Limb (tissue), 2 donors: ENCODE results near the gene SSTR3.
"Not testable (repeated sequence)": the region's sequence is repeated elsewhere in the genome, so short reads cannot be mapped to it uniquely, and the experiment has no call there.

Source experiments
- DNase-seq, 2 donors: peaks; one replicate each; pipeline ENCODE4 v3.0.0-alpha.2; 2016; ENCODE audit errors: extremely low spot score in 2 of 2

SSTR3 gene

DNA sequence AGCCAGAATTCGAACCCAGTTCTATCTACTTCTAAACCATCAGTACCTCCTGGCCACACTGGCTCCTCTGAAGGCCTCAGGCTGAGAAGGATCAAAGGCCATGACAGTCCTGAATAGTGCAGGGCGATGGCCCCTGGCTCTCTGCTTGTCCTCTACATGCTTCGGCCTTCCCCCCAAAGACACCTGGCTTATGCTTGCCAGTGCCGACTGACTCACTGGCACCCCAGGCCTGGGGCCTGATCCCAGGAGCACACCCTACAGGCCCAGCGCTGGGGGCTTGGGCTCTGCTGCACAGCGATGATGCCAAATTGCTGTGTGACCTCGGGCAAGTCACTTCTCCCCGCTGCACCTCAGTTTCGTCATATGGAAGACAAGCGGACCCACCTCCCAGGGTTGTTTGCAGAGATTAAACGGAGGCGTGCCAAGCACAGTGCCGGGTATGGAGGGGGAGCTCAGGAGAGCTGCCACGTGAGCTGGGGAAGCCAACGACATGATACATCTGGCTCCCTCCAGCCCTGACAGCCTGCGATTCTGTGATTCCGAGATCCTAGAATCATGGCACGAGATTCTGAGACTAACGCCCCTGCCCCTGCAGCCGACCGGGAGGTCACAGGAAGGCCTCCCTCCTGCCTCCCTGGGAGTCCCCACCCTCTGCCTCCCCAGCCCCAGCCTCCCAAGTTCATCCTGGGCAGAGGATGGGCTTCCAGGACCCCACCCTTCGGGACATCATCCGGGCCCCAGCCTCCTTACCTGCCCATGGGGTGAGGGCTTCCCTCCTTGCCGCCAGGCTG lies 1.0 kb downstream of the SSTR3 start:
- DNase-seq: no peak

GRCh38 chr22:37210041-37210803 lies 2.1 kb downstream of the SSTR3 start:
- no peak for DNase-seq

GRCh38 chr22:37209140-37209845 lies 3.0 kb downstream of the SSTR3 start:
- DNase-seq: no peak

GRCh38 chr22:37208401-37209139 lies 3.7 kb downstream of the SSTR3 start:
- no peak for DNase-seq

- no peak for DNase-seq
Observed at GRCh38 chr22:37207981-37208380, 4.3 kb downstream of the SSTR3 start.

- no peak for DNase-seq
Observed at GRCh38 chr22:37206841-37207821, 5.1 kb downstream of the SSTR3 start.

- DNase-seq: no peak
Observed at GRCh38 chr22:37206118-37206840, 6.0 kb downstream of the SSTR3 start.

- DNase-seq: no peak
Observed at GRCh38 chr22:37205046-37205445, 7.2 kb downstream of the SSTR3 start.

GRCh38 chr22:37204045-37204655 lies 8.1 kb downstream of the SSTR3 start:
- DNase-seq: no peak

DNA sequence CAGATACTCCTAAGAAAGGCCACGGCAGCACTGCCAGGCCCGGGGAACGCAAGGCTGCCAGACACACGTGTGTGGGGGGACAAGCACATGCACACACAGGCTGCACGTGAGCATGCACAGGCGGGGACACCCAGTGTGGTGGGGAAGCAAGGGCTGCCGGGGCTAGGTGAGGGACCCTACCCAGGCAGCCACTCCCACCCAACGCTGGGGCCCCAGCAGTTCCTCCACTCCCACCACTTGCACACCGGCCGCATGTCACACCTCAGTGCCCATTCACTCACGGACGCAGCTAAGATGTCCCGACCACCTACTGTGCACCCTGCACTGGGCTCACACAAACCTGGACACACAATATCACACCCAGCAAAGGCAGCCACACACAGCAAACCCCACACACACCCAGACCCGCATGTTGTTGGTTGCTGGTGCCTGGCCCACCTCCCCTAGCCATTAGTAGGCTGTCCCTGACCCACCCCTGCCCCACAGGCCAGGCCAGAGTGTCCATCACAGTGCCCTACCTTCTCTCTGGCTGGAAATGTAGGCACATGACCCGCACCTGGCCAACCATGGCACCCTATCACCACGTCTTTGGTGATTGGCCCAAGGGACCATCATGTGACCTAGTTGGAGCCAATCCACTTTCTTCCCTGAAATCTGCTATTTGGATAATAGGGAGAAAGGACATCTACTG lies 8.8 kb downstream of the SSTR3 start:
- no peak for DNase-seq

GRCh38 chr22:37202716-37203115 lies 9.6 kb downstream of the SSTR3 start:
- DNase-seq: no peak

DNA sequence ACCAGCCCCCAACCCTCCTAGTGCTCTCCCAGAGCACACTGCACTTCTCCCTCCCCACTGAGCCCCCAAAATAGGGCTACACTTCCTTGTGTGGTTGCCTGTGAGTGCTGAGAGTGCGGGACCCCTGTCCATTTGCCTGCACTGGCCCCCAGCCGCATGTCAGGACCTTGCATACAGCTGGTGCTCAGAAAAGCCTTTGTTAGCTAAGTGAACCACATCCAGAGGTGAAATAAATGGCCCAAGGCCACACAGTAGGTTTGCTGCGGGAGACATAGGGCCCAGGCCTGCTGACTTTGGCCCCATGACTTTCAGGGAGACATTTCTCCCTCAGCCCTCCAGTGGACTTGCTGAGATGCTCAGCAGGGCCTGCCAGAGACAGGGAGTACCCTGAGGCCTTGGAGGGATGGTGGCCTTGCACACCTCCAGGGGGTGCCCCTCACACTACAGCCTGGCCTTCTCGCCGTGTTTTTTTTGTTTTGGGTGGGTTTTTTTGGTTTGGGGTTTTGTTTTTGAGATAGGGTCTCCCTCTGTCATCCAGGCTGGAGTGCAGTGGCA lies 10.2 kb downstream of the SSTR3 start:
- DNase-seq: no peak

DNA sequence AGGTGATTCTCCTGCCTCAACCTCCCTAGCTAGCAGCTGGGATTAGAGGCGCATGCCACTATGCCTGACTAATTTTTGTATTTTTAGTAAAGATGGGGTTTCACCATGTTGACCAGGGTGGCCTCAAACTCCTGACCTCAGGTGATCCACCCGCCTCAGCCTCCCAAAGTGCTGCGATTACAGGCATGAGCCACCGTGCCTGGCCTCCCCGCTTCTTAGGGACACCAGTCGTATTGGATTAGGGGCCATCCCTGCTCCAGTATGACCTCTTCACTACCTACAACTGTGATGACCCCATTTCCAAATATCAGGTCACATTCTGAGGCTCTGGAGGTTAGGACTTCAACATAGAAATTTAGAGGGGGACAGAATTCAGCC lies 10.8 kb downstream of the SSTR3 start:
- not testable (repeated sequence) for DNase-seq

DNA sequence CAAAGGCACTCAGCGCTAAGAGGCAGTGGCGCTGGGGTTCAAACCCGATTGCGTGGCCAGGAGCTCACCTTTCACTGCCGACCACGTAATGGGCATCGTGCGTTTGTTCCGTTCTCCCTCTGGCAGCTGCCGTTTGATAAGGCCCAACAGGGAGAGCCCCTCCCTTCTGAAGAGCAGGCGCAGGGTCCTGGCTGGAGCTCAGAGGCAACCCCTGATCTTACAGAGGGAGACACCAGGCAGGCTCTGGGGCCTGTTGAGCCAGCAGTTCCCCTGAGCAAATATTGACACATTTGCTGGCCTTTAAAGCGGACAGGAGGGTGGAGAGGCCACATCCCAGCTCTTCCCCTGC lies 12.5 kb downstream of the SSTR3 start:
- DNase-seq: no peak

GRCh38 chr22:37199103-37199759 lies 13.0 kb downstream of the SSTR3 start:
- DNase-seq: peak; percentile 98 to 100

GRCh38 chr22:37198258-37199102 lies 13.8 kb downstream of the SSTR3 start:
- peak; percentile 85 to 93 for DNase-seq
